NCI-H446 treated with DMSO at 0.1 percent for 48 hours (cell line): ENCODE data around the gene RTP3.
"Not testable (repeated sequence)": the region's sequence is repeated elsewhere in the genome, so short reads cannot be mapped to it uniquely, and the experiment has no call there.

Experiments used
- DNase-seq: peaks from one replicate; lab custom pipeline; 2025; lab: John Stamatoyannopoulos, UW

RTP3 gene

GRCh38 chr3:46491089-46492070, 6.4 kb upstream of the RTP3 start:
- DNase-seq, result no peak

GRCh38 chr3:46492890-46493547, 4.8 kb upstream of the RTP3 start:
- no peak for DNase-seq

GRCh38 chr3:46494491-46494890, 3.3 kb upstream of the RTP3 start:
- not testable (repeated sequence) for DNase-seq

- no peak for DNase-seq
Measured at GRCh38 chr3:46495901-46496456, 1.8 kb upstream of the RTP3 start.

- no peak for DNase-seq
Measured at GRCh38 chr3:46496746-46497555, 825 bp upstream of the RTP3 start.

GRCh38 chr3:46498916-46499519, 1.2 kb downstream of the RTP3 start:
- no peak for DNase-seq

- no peak for DNase-seq
Measured at GRCh38 chr3:46500656-46501635, 3.2 kb downstream of the RTP3 start.

GRCh38 chr3:46501702-46502101, 3.9 kb downstream of the RTP3 start:
- DNase-seq, result no peak

- DNase-seq, result no peak
Measured at GRCh38 chr3:46503200-46503874, 5.6 kb downstream of the RTP3 start.

GRCh38 chr3:46504789-46505188, 7.0 kb downstream of the RTP3 start:
- no peak for DNase-seq

GRCh38 chr3:46505953-46506352, 8.2 kb downstream of the RTP3 start:
- no peak for DNase-seq

GRCh38 chr3:46506526-46506925, 8.8 kb downstream of the RTP3 start:
- DNase-seq, result no peak

GRCh38 chr3:46508850-46509591, 11.2 kb downstream of the RTP3 start:
- no peak for DNase-seq

- no peak for DNase-seq
Measured at GRCh38 chr3:46509661-46510187, 11.9 kb downstream of the RTP3 start.

GRCh38 chr3:46512191-46512749, 14.5 kb downstream of the RTP3 start:
- DNase-seq, result no peak

GRCh38 chr3:46516521-46516920, 18.7 kb downstream of the RTP3 start:
- no peak for DNase-seq

- no peak for DNase-seq
Measured at GRCh38 chr3:46517016-46517783, 19.4 kb downstream of the RTP3 start.

- DNase-seq, result no peak
Measured at GRCh38 chr3:46517784-46518181, 20.0 kb downstream of the RTP3 start.
